HepG2 (cell line): ENCODE measurements around the gene TOMM6. TPM values are rescaled to one million over a fixed set of nuclear protein-coding genes. Genes with fewer than 3 reads are reported as not detected.

Experiments
- ARHGAP35 ChIP-seq: sonication (generic); formaldehyde crosslinking; IDR thresholded peaks from 2 replicates; pipeline ENCODE4 v1.9.0; 2022; ENCODE audit warnings: mild to moderate bottlenecking, inconsistent platforms, moderate library complexity, missing genetic modification reagents, borderline replicate concordance
- FOXA3 ChIP-seq: IDR thresholded peaks from 2 replicates; pipeline ENCODE4 v1.6.1; 2016; ENCODE audit warnings: missing genetic modification reagents, missing compliant biosample characterization
- GLI4 ChIP-seq: sonication (generic); formaldehyde crosslinking; IDR thresholded peaks from 2 replicates; pipeline ENCODE4 v1.5.1; 2020; ENCODE audit warnings: missing genetic modification reagents, mild to moderate bottlenecking, moderate library complexity, borderline replicate concordance
- PAX8 ChIP-seq: sonication (generic); formaldehyde crosslinking; IDR thresholded peaks from 2 replicates; pipeline ENCODE4 v1.8.0; 2022; ENCODE audit warnings: mild to moderate bottlenecking, missing genetic modification reagents, borderline replicate concordance
- SAFB2 ChIP-seq: sonication (generic); formaldehyde crosslinking; IDR thresholded peaks from 2 replicates; pipeline ENCODE4 v1.5.1; 2020; ENCODE audit warnings: missing genetic modification reagents, low read depth, mild to moderate bottlenecking, borderline replicate concordance
- SALL1 ChIP-seq: sonication (generic); formaldehyde crosslinking; IDR thresholded peaks from 2 replicates; pipeline ENCODE4 v1.8.0; 2022; ENCODE audit warnings: mild to moderate bottlenecking, missing genetic modification reagents
- SMC3 ChIP-seq: IDR thresholded peaks from 2 replicates; pipeline ENCODE4 v1.6.1; 2011; ENCODE audit warnings: low read length, improper control_type of control experiment
- YEATS4 ChIP-seq: sonication (generic); formaldehyde crosslinking; IDR thresholded peaks from 2 replicates; pipeline ENCODE4 v1.4.0; 2020; ENCODE audit warnings: missing genetic modification reagents, borderline replicate concordance
- ZBTB8A ChIP-seq: sonication (generic); formaldehyde crosslinking; IDR thresholded peaks from 2 replicates; pipeline ENCODE4 v1.4.0; 2020; ENCODE audit warnings: mild to moderate bottlenecking, low read depth, missing genetic modification reagents, borderline replicate concordance
- ZNF12 ChIP-seq: sonication (generic); formaldehyde crosslinking; IDR thresholded peaks from 2 replicates; pipeline ENCODE4 v1.5.0; 2020; ENCODE audit warnings: missing genetic modification reagents
- ZNF253 ChIP-seq: sonication (generic); formaldehyde crosslinking; IDR thresholded peaks from 2 replicates; pipeline ENCODE4 v1.8.0; 2022; ENCODE audit warnings: mild to moderate bottlenecking, missing genetic modification reagents, borderline replicate concordance
- ZNF550 ChIP-seq: sonication (generic); formaldehyde crosslinking; IDR thresholded peaks from 2 replicates; pipeline ENCODE4 v1.4.0; 2020; ENCODE audit warnings: mild to moderate bottlenecking, missing genetic modification reagents, borderline replicate concordance
- ZSCAN20 ChIP-seq: sonication (generic); formaldehyde crosslinking; IDR thresholded peaks from 2 replicates; pipeline ENCODE4 v1.4.0; 2020; ENCODE audit warnings: missing genetic modification reagents, mild to moderate bottlenecking, borderline replicate concordance
- polyA plus RNA-seq, 8 experiments: library from polyadenylated mRNA; depleted of rRNA in 3 of 8; stranded (reverse) in 7 of 8; unstranded in 1 of 8; fragments of >200 nt; fragmentation: Illumina TruSeq in 4 of 8; extraction: Trizol in 4 of 8; gene quantifications; 2 replicates each; pipeline versions ENCODE4 v1.2.1 to v1.2.3, GENCODE V29; 2011 to 2016; ENCODE audit warnings: low read depth in 4 of 8, missing spikeins in 1 of 8, mixed read lengths in 1 of 8; ENCODE audit not compliant: insufficient read depth in 1 of 8
- total RNA-seq, 5 experiments: library from RNA; depleted of rRNA; stranded (reverse); fragments of >200 nt; fragmentation: Illumina TruSeq; extraction: Trizol; gene quantifications; 2 replicates each; pipeline ENCODE4 v1.2.3, GENCODE V29; 2016; ENCODE audit warnings: low read depth in 1 of 5
- TF ChIP-seq, protein P1 (sequence below): sonication (generic); formaldehyde crosslinking; IDR thresholded peaks from 2 replicates; pipeline ENCODE4 v1.8.0; 2022; ENCODE audit warnings: missing genetic modification reagents, mild to moderate bottlenecking, moderate library complexity, borderline replicate concordance
- TF ChIP-seq, protein P2 (sequence below): sonication (generic); formaldehyde crosslinking; IDR thresholded peaks from 2 replicates; pipeline ENCODE4 v1.4.0; 2020; ENCODE audit warnings: mild to moderate bottlenecking, missing genetic modification reagents
- TF ChIP-seq, protein P3 (sequence below): sonication (generic); formaldehyde crosslinking; IDR thresholded peaks from 2 replicates; pipeline ENCODE4 v1.8.1; 2022; ENCODE audit warnings: low read depth, mild to moderate bottlenecking, missing genetic modification reagents
- TF ChIP-seq, protein P4 (sequence below): sonication (generic); formaldehyde crosslinking; conservative IDR thresholded peaks from 2 replicates; pipeline ENCODE4 v1.8.0; 2022; ENCODE audit warnings: missing genetic modification reagents
- TF ChIP-seq, protein P5 (sequence below): sonication (generic); formaldehyde crosslinking; IDR thresholded peaks from 2 replicates; pipeline ENCODE4 v1.5.1; 2020; ENCODE audit warnings: mild to moderate bottlenecking, missing genetic modification reagents, moderate library complexity

The TOMM6 gene
- total and polyA plus RNA-seq, 2 of the 13 experiments (the other 11 are each of a cell fraction or from before 2014, with no cell fraction given) = 320 to 321 TPM

DNA sequence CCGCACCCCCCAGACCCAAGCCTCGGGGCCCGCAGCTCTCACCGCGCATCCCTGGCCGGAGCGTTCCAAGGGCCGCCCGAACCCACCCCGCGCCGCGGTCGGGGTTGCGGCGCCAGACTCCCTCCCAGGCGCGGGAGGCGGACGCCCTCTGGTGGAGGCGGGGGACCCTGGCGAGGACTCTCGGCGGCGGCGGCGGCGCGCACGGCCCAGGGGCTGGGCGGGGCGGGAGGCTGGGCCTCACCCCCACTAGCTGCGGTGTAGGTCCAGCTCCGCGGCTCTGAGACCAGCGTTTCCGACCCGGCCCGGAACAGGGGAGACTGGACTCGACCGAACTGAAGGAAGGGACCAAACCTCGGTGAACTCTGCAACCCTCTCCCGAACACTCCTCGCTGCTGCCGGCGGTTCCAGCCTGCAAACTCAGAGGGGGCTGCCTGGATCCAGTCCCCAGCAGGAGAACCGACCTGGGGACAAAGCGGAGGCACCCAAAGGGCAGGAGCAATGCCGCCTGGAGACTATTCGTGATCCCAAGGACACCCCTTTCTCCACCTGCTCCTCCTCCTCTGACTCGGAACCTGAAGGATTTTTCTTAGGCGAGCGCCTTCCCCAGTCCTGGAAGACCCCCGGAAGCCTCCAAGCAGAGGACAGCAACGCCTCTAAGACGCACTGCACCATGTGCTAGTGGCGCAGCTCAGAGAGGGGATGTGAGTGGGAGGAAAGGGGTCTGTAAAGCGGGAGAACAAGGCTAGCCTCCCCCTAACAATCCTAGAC, 859 bp upstream of the TOMM6 start (continued):
- TF ChIP-seq, protein P1, sequence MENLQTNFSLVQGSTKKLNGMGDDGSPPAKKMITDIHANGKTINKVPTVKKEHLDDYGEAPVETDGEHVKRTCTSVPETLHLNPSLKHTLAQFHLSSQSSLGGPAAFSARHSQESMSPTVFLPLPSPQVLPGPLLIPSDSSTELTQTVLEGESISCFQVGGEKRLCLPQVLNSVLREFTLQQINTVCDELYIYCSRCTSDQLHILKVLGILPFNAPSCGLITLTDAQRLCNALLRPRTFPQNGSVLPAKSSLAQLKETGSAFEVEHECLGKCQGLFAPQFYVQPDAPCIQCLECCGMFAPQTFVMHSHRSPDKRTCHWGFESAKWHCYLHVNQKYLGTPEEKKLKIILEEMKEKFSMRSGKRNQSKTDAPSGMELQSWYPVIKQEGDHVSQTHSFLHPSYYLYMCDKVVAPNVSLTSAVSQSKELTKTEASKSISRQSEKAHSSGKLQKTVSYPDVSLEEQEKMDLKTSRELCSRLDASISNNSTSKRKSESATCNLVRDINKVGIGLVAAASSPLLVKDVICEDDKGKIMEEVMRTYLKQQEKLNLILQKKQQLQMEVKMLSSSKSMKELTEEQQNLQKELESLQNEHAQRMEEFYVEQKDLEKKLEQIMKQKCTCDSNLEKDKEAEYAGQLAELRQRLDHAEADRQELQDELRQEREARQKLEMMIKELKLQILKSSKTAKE = 0 out of 2 replicates have a peak, but pooled peaks have one; percentile 18
- peak; percentile 90; the same call in 1 of the 2 replicates for TF ChIP-seq GLI4
- peak; percentile 31; the same call in 1 of the 2 replicates for TF ChIP-seq ZNF550 (CRISPR knock-in tag)
- TF ChIP-seq FOXA3 (CRISPR knock-in tag) = peak; percentile 40; the same call in 1 of the 2 replicates
- TF ChIP-seq SAFB2 (CRISPR knock-in tag) = peak; percentile 37; the same call in 1 of the 2 replicates
- peak; percentile 71 for TF ChIP-seq SALL1 (CRISPR knock-in tag)
- no peak for TF ChIP-seq ZBTB8A (CRISPR knock-in tag)
- no peak for TF ChIP-seq PAX8 (CRISPR knock-in tag)
- TF ChIP-seq ZNF12 (CRISPR knock-in tag) = 0 out of 2 replicates have a peak, but pooled peaks have one; percentile 5
- TF ChIP-seq, protein P2, sequence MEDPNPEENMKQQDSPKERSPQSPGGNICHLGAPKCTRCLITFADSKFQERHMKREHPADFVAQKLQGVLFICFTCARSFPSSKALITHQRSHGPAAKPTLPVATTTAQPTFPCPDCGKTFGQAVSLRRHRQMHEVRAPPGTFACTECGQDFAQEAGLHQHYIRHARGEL (CRISPR knock-in tag) = 0 out of 2 replicates have a peak, but pooled peaks have one; percentile 7
- TF ChIP-seq, protein P3, sequence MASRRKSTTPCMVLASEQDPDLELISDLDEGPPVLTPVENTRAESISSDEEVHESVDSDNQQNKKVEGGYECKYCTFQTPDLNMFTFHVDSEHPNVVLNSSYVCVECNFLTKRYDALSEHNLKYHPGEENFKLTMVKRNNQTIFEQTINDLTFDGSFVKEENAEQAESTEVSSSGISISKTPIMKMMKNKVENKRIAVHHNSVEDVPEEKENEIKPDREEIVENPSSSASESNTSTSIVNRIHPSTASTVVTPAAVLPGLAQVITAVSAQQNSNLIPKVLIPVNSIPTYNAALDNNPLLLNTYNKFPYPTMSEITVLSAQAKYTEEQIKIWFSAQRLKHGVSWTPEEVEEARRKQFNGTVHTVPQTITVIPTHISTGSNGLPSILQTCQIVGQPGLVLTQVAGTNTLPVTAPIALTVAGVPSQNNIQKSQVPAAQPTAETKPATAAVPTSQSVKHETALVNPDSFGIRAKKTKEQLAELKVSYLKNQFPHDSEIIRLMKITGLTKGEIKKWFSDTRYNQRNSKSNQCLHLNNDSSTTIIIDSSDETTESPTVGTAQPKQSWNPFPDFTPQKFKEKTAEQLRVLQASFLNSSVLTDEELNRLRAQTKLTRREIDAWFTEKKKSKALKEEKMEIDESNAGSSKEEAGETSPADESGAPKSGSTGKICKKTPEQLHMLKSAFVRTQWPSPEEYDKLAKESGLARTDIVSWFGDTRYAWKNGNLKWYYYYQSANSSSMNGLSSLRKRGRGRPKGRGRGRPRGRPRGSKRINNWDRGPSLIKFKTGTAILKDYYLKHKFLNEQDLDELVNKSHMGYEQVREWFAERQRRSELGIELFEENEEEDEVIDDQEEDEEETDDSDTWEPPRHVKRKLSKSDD (CRISPR knock-in tag) = no peak; the same call in 1 of the 2 replicates
- no peak; the same call in 1 of the 2 replicates for TF ChIP-seq ZNF253 (CRISPR knock-in tag)
- TF ChIP-seq YEATS4 (CRISPR knock-in tag) = peak; percentile 78
- peak; percentile 49; the same call in 1 of the 2 replicates for TF ChIP-seq ARHGAP35 (CRISPR knock-in tag)
- TF ChIP-seq, protein P4, sequence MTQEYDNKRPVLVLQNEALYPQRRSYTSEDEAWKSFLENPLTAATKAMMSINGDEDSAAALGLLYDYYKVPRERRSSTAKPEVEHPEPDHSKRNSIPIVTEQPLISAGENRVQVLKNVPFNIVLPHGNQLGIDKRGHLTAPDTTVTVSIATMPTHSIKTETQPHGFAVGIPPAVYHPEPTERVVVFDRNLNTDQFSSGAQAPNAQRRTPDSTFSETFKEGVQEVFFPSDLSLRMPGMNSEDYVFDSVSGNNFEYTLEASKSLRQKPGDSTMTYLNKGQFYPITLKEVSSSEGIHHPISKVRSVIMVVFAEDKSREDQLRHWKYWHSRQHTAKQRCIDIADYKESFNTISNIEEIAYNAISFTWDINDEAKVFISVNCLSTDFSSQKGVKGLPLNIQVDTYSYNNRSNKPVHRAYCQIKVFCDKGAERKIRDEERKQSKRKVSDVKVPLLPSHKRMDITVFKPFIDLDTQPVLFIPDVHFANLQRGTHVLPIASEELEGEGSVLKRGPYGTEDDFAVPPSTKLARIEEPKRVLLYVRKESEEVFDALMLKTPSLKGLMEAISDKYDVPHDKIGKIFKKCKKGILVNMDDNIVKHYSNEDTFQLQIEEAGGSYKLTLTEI (CRISPR knock-in tag) = no peak
- TF ChIP-seq ZSCAN20 (CRISPR knock-in tag) = peak; percentile 86
- TF ChIP-seq, protein P5, sequence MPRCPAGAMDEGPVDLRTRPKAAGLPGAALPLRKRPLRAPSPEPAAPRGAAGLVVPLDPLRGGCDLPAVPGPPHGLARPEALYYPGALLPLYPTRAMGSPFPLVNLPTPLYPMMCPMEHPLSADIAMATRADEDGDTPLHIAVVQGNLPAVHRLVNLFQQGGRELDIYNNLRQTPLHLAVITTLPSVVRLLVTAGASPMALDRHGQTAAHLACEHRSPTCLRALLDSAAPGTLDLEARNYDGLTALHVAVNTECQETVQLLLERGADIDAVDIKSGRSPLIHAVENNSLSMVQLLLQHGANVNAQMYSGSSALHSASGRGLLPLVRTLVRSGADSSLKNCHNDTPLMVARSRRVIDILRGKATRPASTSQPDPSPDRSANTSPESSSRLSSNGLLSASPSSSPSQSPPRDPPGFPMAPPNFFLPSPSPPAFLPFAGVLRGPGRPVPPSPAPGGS (CRISPR knock-in tag) = peak; percentile 42; the same call in 1 of the 2 replicates
- peak; percentile 18; the same call in 1 of the 2 replicates for TF ChIP-seq SMC3
